RWPE1 (cell line): ENCODE results near the gene PSAP.

Experiments
- CTCF ChIA-PET: fragments of 350-600 bp; sonication (Branson Sonifier 250); formaldehyde crosslinking; extraction: SDS; loops from one replicate; lab custom pipeline; 2021; lab: Yijun Ruan, JAX
- POLR2A ChIA-PET: fragments of 400-600 bp; formaldehyde crosslinking; extraction: SDS; loops from one replicate; lab custom pipeline; 2020; ENCODE audit warnings: antibody characterized with exemption; ENCODE audit not compliant: low non-redundant PET; lab: Yijun Ruan, JAX
- DNase-seq: peaks from one replicate; pipeline ENCODE4 v3.0.0; 2012; ENCODE audit warnings: low spot score
- H3K27ac ChIP-seq: fragments of 450-650 bp; 2 replicates; pipeline ENCODE4 v1.5.1; 2017
- CTCF ChIP-seq: fragments of 450-650 bp; conservative IDR thresholded peaks from 2 replicates; pipeline ENCODE4 v1.5.1; 2017; ENCODE audit warnings: low read depth, mild to moderate bottlenecking

The PSAP gene

GRCh38 chr10:71891437-71891836 is 40.4 kb upstream of the PSAP start:
- ChIA-PET CTCF (interaction anchor here (0.6 to 0.9 kb wide), 3 partner anchors 9 to 76 kb away, joined by 3 to 4 read pairs (median 3); no protein-coding TSS in a partner anchor), POLR2A (no interaction called here)
- DNase-seq = no peak
- TF ChIP-seq CTCF = no peak
- H3K27ac ChIP-seq = peak overlapping the region; percentile 51

- no peak for DNase-seq
- peak overlapping the region; percentile 97 for H3K27ac ChIP-seq
- TF ChIP-seq CTCF = no peak
- POLR2A ChIA-PET = interaction anchor here (0.9 to 1.0 kb wide), 2 partner anchors 39 to 56 kb away, joined by 4 to 5 read pairs; partner anchors contain the start of gene PSAP
- CTCF ChIA-PET = interaction anchor here (0.6 to 1.0 kb wide), 3 partner anchors 16 to 500 kb away, joined by 3 to 4 read pairs (median 3); no protein-coding TSS in a partner anchor
Measured at GRCh38 chr10:71889388-71889987, 38.4 kb upstream of the PSAP start.

- CTCF ChIA-PET = interaction anchor here (0.6 kb wide), 2 partner anchors 429 to 499 kb away, joined by 3 read pairs; no protein-coding TSS in a partner anchor
- POLR2A ChIA-PET = interaction anchor here (0.9 to 1.0 kb wide), 2 partner anchors 38 to 55 kb away, joined by 4 to 5 read pairs; partner anchors contain the start of gene PSAP
- 0 out of 2 replicates have a peak, but pooled peaks have one; percentile 7 for TF ChIP-seq CTCF
- DNase-seq = peak; percentile 82
- peak overlapping the region; percentile 97 for H3K27ac ChIP-seq
Measured at GRCh38 chr10:71888623-71889387, 37.8 kb upstream of the PSAP start.

GRCh38 chr10:71888248-71888622 is 37.2 kb upstream of the PSAP start:
- CTCF ChIA-PET = interaction anchor here (0.6 kb wide), 3 partner anchors 8 to 429 kb away, joined by 3 read pairs; no protein-coding TSS in a partner anchor
- POLR2A ChIA-PET = no interaction called here
- no peak for DNase-seq
- peak overlapping the region; percentile 97 for H3K27ac ChIP-seq
- no peak for TF ChIP-seq CTCF

- no peak for DNase-seq
- CTCF ChIA-PET = interaction anchor here (0.6 kb wide), 2 partner anchors 9 to 173 kb away, joined by 3 read pairs; no protein-coding TSS in a partner anchor
- peak overlapping the region; percentile 97 for H3K27ac ChIP-seq
- TF ChIP-seq CTCF = no peak
- POLR2A ChIA-PET = no interaction called here
Measured at GRCh38 chr10:71887743-71888142, 36.7 kb upstream of the PSAP start.

GRCh38 chr10:71882813-71883659 is 32.0 kb upstream of the PSAP start:
- H3K27ac ChIP-seq = no peak overlapping the region
- ChIA-PET CTCF (interaction anchor here (0.6 to 1.8 kb wide), 4 partner anchors 8 to 173 kb away, joined by 3 to 16 read pairs (median 3); no protein-coding TSS in a partner anchor), POLR2A (no interaction called here)
- DNase-seq = no peak
- TF ChIP-seq CTCF = no peak
